HepG2 (cell line): ENCODE measurements around the gene ETV3L.

Source experiments
- CTCF ChIP-seq: sonication (generic); formaldehyde crosslinking; IDR thresholded peaks from 2 replicates; pipeline ENCODE4 v1.5.0; 2020; ENCODE audit warnings: mild to moderate bottlenecking, missing genetic modification reagents, moderate library complexity
- POLR2AphosphoS5 ChIP-seq: IDR thresholded peaks from 2 replicates; pipeline ENCODE4 v1.6.1; 2012; ENCODE audit warnings: low read depth, low read length
- ZFP36 ChIP-seq: fragments of 150-350 bp; IDR thresholded peaks from 2 replicates; pipeline ENCODE4 v1.6.1; 2018; ENCODE audit warnings: borderline replicate concordance, low read length, low read depth; ENCODE audit not compliant: partially characterized antibody

GRCh38 chr1:157131281-157131680 is 31.7 kb upstream of the ETV3L start:
- TF ChIP-seq CTCF (CRISPR knock-in tag) (no peak), ZFP36 (no peak), POLR2AphosphoS5 (no peak)
